GM23338 (cell line): ENCODE results near the gene OR4N2. TPM values are rescaled to one million over a fixed set of nuclear protein-coding genes. Genes with fewer than 3 reads are reported as not detected.
"Not testable (repeated sequence)": the region's sequence is repeated elsewhere in the genome, so short reads cannot be mapped to it uniquely, and the experiment has no call there.

Experiments
- ATAC-seq: fragments of 200-7000 bp; cut with Tn5 transposase; 3 replicates; pipeline ENCODE4 v1.9.1; 2020
- DNase-seq: peaks from one replicate; pipeline ENCODE4 v3.0.0-alpha.2; 2015; ENCODE audit warnings: low spot score
- H2AFZ ChIP-seq: fragments of 200-600 bp; sonication (generic); 2 replicates; pipeline ENCODE4 v1.8.0; 2016; ENCODE audit warnings: antibody characterized with exemption, mild to moderate bottlenecking, moderate library complexity
- H3F3A ChIP-seq: fragments of 200-600 bp; sonication (generic); replicated peaks from 2 replicates; pipeline ENCODE4 v1.8.0; 2017; ENCODE audit warnings: antibody characterized with exemption, mixed run types, low read depth
- H3K27ac ChIP-seq: fragments of 200-600 bp; sonication (generic); 2 replicates; pipeline ENCODE4 v1.6.1; 2016; ENCODE audit warnings: low read depth
- H3K27me3 ChIP-seq: fragments of 200-600 bp; sonication (generic); 2 replicates; pipeline ENCODE4 v1.8.0; 2016; ENCODE audit warnings: mild to moderate bottlenecking, mixed run types, moderate library complexity; ENCODE audit not compliant: insufficient read depth
- H3K36me3 ChIP-seq: fragments of 200-600 bp; sonication (generic); 2 replicates; pipeline ENCODE4 v1.8.0; 2016; ENCODE audit warnings: mild to moderate bottlenecking; ENCODE audit not compliant: insufficient read depth
- H3K4me1 ChIP-seq: fragments of 200-600 bp; sonication (generic); 2 replicates; pipeline ENCODE4 v1.8.0; 2016; ENCODE audit warnings: mild to moderate bottlenecking, moderate library complexity; ENCODE audit not compliant: insufficient read depth
- H3K4me2 ChIP-seq: fragments of 200-600 bp; sonication (generic); 2 replicates; pipeline ENCODE4 v1.7.1; 2017; ENCODE audit warnings: mixed run types
- H3K4me3 ChIP-seq: fragments of 200-600 bp; sonication (generic); 2 replicates; pipeline ENCODE4 v1.6.1; 2016; ENCODE audit warnings: mixed run types
- H3K79me2 ChIP-seq: fragments of 200-600 bp; sonication (generic); replicated peaks from 2 replicates; pipeline ENCODE4 v1.8.0; 2017; ENCODE audit warnings: mild to moderate bottlenecking; ENCODE audit not compliant: insufficient read depth
- H3K9me2 ChIP-seq: fragments of 200-600 bp; sonication (generic); 2 replicates; pipeline ENCODE4 v1.8.0; 2017; ENCODE audit not compliant: insufficient read depth
- H4K20me1 ChIP-seq: fragments of 200-600 bp; sonication (generic); replicated peaks from 2 replicates; pipeline ENCODE4 v1.8.0; 2017; ENCODE audit warnings: mild to moderate bottlenecking; ENCODE audit not compliant: insufficient read depth
- H3K27ac Mint-ChIP-seq: 2 replicates; pipeline ENCODE4 v1.8.0; 2020; ENCODE audit warnings: inconsistent platforms, mild to moderate bottlenecking, moderate library complexity, mixed read lengths
- H3K27me3 Mint-ChIP-seq: 3 replicates; pipeline ENCODE4 v1.8.0; 2022; ENCODE audit warnings: low read depth, mild to moderate bottlenecking, moderate library complexity, mixed read lengths, inconsistent platforms; ENCODE audit not compliant: insufficient read depth, poor library complexity
- H3K36me3 Mint-ChIP-seq: 3 replicates; pipeline ENCODE4 v1.8.0; 2021; ENCODE audit warnings: low read depth, mild to moderate bottlenecking, inconsistent platforms, moderate library complexity, mixed read lengths
- H3K4me1 Mint-ChIP-seq: 3 replicates; pipeline ENCODE4 v1.8.0; 2020; ENCODE audit warnings: mild to moderate bottlenecking, inconsistent platforms, mixed read lengths
- H3K4me3 Mint-ChIP-seq: 3 replicates; pipeline ENCODE4 v1.8.0; 2021; ENCODE audit warnings: moderate library complexity, mild to moderate bottlenecking, inconsistent platforms, mixed read lengths
- H3K9me3 Mint-ChIP-seq: 3 replicates; pipeline ENCODE4 v1.8.0; 2020; ENCODE audit warnings: moderate library complexity, mild to moderate bottlenecking, inconsistent platforms, mixed read lengths
- CREB1 ChIP-seq: fragments of 250-450 bp; sonication (Bioruptor Pico); IDR thresholded peaks from 2 replicates; pipeline ENCODE4 v1.5.0; 2020; ENCODE audit warnings: low read depth, mild to moderate bottlenecking, moderate library complexity
- EZH2 ChIP-seq: fragments of 200-600 bp; sonication (generic); IDR thresholded peaks from one replicate; pipeline ENCODE4 v1.8.0; 2017; ENCODE audit warnings: antibody characterized with exemption, mild to moderate bottlenecking, low read depth; ENCODE audit not compliant: unreplicated experiment
- EZH2phosphoT487 ChIP-seq: fragments of 200-600 bp; sonication (generic); IDR thresholded peaks from one replicate; pipeline ENCODE4 v1.8.1; 2018; ENCODE audit warnings: antibody characterized with exemption; ENCODE audit not compliant: unreplicated experiment
- JUNB ChIP-seq: IDR thresholded peaks from one replicate; pipeline ENCODE4 v1.6.1; 2016; ENCODE audit warnings: antibody characterized with exemption; ENCODE audit not compliant: unreplicated experiment
- NANOG ChIP-seq: IDR thresholded peaks from 2 replicates; pipeline ENCODE4 v1.6.1; 2016; ENCODE audit warnings: antibody characterized with exemption, borderline replicate concordance
- POLR2AphosphoS5 ChIP-seq: IDR thresholded peaks from 2 replicates; pipeline ENCODE4 v1.6.1; 2016; ENCODE audit warnings: antibody characterized with exemption, low read depth
- STAT1 ChIP-seq: IDR thresholded peaks from one replicate; pipeline ENCODE4 v1.6.1; 2016; ENCODE audit warnings: antibody characterized with exemption; ENCODE audit not compliant: unreplicated experiment
- ZNF114 ChIP-seq: fragments of 250-450 bp; sonication (Bioruptor Pico); IDR thresholded peaks from 2 replicates; pipeline ENCODE4 v1.5.0; 2020; ENCODE audit warnings: mild to moderate bottlenecking, moderate library complexity
- ZNF331 ChIP-seq: fragments of 250-450 bp; sonication (Bioruptor Pico); IDR thresholded peaks from 2 replicates; pipeline ENCODE4 v1.5.0; 2020; ENCODE audit warnings: low read depth, mild to moderate bottlenecking, moderate library complexity
- polyA plus RNA-seq: library from polyadenylated mRNA; unstranded; fragments of >200 nt; fragmentation: Nextera tagmentation; extraction: Ambion mirVana; gene quantifications from 2 replicates; pipeline ENCODE4 v1.2.1, GENCODE V29; 2016
- total RNA-seq: library from RNA; depleted of rRNA; stranded (reverse); fragments of >200 nt; shearing (Covaris generic); gene quantifications from 2 replicates; pipeline ENCODE4 v1.2.3, GENCODE V29; 2014
- TF ChIP-seq, protein P1 (sequence below): fragments of 250-450 bp; sonication (Bioruptor Pico); IDR thresholded peaks from 2 replicates; pipeline ENCODE4 v1.5.0; 2020; ENCODE audit warnings: mild to moderate bottlenecking, moderate library complexity
- TF ChIP-seq, protein P2 (sequence below), 2 experiments: fragments of 200-600 bp in 1 of 2; sonication (generic) in 1 of 2; conservative IDR thresholded peaks; 2 replicates each; pipeline versions ENCODE4 v1.5.1 to v1.6.1; 2016 to 2017; ENCODE audit warnings: antibody characterized with exemption in 2 of 2, low read depth in 2 of 2, mild to moderate bottlenecking in 2 of 2, moderate library complexity in 1 of 2
- TF ChIP-seq, protein P3 (sequence below): IDR thresholded peaks from 2 replicates; pipeline ENCODE4 v1.6.1; 2016; ENCODE audit warnings: antibody characterized with exemption

OR4N2 gene
- total and polyA plus RNA-seq, 2 experiments from 2014 or later: not detected

DNA sequence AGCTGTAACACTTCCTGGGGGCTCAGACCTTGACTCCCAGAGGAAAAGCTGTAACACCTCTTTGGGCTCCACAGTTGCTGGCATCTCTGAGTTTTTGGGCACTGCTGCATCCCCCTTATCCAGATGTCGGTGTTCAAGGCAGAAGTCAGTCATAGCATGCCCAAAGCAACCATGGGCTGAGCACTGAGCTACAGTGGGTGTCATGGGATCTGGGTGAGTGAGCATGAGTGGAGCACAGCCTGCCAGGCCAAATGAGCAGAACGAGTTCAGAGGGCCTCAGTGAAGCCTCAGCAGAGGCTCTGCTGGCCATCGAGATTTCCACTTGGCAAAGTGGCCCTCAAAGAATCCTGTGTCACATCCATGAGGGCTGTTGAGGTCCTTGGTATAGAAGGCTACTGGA lies 32.1 kb upstream of the OR4N2 start:
- H4K20me1 ChIP-seq, H3K27me3 ChIP-seq, H3K4me3 Mint-ChIP-seq, H3K4me2 ChIP-seq, DNase-seq, H3K4me3 ChIP-seq, H3K4me1 Mint-ChIP-seq, H3K9me2 ChIP-seq, H3K4me1 ChIP-seq, H3K27ac ChIP-seq, H3K79me2 ChIP-seq, H2AFZ ChIP-seq, H3F3A ChIP-seq, H3K27ac Mint-ChIP-seq, H3K27me3 Mint-ChIP-seq, ATAC-seq: not testable (repeated sequence)
- Mint-ChIP-seq H3K36me3 (peaks cover 50% of the 10 kb centered on the region), H3K9me3 (peaks cover 31% of the 10 kb centered on the region; the same call in 2 of the 3 replicates)
- H3K36me3 ChIP-seq: peaks cover 24% of the 10 kb centered on the region

DNA sequence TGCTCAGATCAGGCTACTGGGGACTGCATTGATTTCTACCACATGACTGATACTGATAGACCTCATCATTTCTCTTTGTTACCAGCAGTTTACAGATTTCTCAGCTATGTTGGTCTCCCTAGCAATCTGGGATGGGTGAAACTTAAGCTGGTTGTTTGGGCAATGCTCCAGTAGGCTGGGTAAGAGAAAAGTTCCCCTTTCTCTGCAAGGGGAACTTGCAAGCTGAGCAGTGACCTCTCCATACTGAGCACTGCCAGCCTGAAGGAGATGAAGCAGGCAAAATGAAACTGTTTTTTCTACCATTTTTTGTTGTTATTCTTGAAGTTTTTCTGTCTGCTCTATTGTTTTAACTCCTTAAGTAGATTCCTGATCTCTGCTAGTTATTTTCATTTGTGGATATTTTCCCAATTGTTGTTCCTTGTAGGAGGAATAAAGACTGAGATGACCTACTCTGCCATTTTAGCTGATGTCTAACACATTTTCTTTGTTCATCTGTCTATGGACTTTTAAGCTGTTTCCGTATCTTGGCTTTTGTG lies 31.6 kb upstream of the OR4N2 start:
- Histone ChIP-seq H2AFZ (no peak overlapping the region), H3K27me3 (no peaks in the 10 kb centered on the region), H3K4me3 (no peak overlapping the region; the same call in 1 of the 2 replicates), H3K4me1 (no peaks in the 10 kb centered on the region), H3F3A (no peaks in the 10 kb centered on the region), H3K9me2 (no peaks in the 10 kb centered on the region), H3K79me2 (no peaks in the 10 kb centered on the region), H3K27ac (no peak overlapping the region), H3K4me2 (no peak overlapping the region), H4K20me1 (no peaks in the 10 kb centered on the region), H3K36me3 (peaks cover 25% of the 10 kb centered on the region)
- peaks cover 36% of the 10 kb centered on the region; the same call in 2 of the 3 replicates for H3K9me3 Mint-ChIP-seq
- DNase-seq: no peak
- peaks cover 6% of the 10 kb centered on the region for H3K27me3 Mint-ChIP-seq
- ATAC-seq: no peak
- H3K36me3 Mint-ChIP-seq: peaks cover 47% of the 10 kb centered on the region
- H3K4me3 Mint-ChIP-seq: no peak overlapping the region
- H3K4me1 Mint-ChIP-seq: no peaks in the 10 kb centered on the region
- no peak overlapping the region for H3K27ac Mint-ChIP-seq
- no peak for TF ChIP-seq ZNF114 (CRISPR knock-in tag)
- no peak for TF ChIP-seq EZH2phosphoT487
- no peak for TF ChIP-seq JUNB
- TF ChIP-seq, protein P1, sequence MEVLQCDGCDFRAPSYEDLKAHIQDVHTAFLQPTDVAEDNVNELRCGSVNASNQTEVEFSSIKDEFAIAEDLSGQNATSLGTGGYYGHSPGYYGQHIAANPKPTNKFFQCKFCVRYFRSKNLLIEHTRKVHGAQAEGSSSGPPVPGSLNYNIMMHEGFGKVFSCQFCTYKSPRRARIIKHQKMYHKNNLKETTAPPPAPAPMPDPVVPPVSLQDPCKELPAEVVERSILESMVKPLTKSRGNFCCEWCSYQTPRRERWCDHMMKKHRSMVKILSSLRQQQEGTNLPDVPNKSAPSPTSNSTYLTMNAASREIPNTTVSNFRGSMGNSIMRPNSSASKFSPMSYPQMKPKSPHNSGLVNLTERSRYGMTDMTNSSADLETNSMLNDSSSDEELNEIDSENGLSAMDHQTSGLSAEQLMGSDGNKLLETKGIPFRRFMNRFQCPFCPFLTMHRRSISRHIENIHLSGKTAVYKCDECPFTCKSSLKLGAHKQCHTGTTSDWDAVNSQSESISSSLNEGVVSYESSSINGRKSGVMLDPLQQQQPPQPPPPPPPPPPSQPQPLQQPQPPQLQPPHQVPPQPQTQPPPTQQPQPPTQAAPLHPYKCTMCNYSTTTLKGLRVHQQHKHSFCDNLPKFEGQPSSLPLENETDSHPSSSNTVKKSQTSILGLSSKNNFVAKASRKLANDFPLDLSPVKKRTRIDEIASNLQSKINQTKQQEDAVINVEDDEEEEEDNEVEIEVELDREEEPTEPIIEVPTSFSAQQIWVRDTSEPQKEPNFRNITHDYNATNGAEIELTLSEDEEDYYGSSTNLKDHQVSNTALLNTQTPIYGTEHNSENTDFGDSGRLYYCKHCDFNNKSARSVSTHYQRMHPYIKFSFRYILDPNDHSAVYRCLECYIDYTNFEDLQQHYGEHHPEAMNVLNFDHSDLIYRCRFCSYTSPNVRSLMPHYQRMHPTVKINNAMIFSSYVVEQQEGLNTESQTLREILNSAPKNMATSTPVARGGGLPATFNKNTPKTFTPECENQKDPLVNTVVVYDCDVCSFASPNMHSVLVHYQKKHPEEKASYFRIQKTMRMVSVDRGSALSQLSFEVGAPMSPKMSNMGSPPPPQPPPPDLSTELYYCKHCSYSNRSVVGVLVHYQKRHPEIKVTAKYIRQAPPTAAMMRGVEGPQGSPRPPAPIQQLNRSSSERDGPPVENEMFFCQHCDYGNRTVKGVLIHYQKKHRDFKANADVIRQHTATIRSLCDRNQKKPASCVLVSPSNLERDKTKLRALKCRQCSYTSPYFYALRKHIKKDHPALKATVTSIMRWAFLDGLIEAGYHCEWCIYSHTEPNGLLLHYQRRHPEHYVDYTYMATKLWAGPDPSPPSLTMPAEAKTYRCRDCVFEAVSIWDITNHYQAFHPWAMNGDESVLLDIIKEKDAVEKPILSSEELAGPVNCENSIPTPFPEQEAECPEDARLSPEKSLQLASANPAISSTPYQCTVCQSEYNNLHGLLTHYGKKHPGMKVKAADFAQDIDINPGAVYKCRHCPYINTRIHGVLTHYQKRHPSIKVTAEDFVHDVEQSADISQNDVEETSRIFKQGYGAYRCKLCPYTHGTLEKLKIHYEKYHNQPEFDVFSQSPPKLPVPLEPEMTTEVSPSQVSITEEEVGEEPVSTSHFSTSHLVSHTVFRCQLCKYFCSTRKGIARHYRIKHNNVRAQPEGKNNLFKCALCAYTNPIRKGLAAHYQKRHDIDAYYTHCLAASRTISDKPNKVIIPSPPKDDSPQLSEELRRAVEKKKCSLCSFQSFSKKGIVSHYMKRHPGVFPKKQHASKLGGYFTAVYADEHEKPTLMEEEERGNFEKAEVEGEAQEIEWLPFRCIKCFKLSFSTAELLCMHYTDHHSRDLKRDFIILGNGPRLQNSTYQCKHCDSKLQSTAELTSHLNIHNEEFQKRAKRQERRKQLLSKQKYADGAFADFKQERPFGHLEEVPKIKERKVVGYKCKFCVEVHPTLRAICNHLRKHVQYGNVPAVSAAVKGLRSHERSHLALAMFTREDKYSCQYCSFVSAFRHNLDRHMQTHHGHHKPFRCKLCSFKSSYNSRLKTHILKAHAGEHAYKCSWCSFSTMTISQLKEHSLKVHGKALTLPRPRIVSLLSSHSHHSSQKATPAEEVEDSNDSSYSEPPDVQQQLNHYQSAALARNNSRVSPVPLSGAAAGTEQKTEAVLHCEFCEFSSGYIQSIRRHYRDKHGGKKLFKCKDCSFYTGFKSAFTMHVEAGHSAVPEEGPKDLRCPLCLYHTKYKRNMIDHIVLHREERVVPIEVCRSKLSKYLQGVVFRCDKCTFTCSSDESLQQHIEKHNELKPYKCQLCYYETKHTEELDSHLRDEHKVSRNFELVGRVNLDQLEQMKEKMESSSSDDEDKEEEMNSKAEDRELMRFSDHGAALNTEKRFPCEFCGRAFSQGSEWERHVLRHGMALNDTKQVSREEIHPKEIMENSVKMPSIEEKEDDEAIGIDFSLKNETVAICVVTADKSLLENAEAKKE (CRISPR knock-in tag): no peak
- TF ChIP-seq STAT1: no peak
- TF ChIP-seq EZH2: no peak
- TF ChIP-seq, protein P2, sequence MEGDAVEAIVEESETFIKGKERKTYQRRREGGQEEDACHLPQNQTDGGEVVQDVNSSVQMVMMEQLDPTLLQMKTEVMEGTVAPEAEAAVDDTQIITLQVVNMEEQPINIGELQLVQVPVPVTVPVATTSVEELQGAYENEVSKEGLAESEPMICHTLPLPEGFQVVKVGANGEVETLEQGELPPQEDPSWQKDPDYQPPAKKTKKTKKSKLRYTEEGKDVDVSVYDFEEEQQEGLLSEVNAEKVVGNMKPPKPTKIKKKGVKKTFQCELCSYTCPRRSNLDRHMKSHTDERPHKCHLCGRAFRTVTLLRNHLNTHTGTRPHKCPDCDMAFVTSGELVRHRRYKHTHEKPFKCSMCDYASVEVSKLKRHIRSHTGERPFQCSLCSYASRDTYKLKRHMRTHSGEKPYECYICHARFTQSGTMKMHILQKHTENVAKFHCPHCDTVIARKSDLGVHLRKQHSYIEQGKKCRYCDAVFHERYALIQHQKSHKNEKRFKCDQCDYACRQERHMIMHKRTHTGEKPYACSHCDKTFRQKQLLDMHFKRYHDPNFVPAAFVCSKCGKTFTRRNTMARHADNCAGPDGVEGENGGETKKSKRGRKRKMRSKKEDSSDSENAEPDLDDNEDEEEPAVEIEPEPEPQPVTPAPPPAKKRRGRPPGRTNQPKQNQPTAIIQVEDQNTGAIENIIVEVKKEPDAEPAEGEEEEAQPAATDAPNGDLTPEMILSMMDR (conservative IDR thresholded peaks at IDR 0.05; ENCODE audit: low read depth in 2 of 2): no peak
- no peak for TF ChIP-seq ZNF331 (CRISPR knock-in tag)
- TF ChIP-seq NANOG: no peak
- TF ChIP-seq, protein P3, sequence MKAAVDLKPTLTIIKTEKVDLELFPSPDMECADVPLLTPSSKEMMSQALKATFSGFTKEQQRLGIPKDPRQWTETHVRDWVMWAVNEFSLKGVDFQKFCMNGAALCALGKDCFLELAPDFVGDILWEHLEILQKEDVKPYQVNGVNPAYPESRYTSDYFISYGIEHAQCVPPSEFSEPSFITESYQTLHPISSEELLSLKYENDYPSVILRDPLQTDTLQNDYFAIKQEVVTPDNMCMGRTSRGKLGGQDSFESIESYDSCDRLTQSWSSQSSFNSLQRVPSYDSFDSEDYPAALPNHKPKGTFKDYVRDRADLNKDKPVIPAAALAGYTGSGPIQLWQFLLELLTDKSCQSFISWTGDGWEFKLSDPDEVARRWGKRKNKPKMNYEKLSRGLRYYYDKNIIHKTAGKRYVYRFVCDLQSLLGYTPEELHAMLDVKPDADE: no peak
- no peak for TF ChIP-seq CREB1 (CRISPR knock-in tag)
- TF ChIP-seq POLR2AphosphoS5: no peak
